HG03060 (cell line): ENCODE results near the gene CLNS1A.
A peak's percentile ranks its signal among the peaks of the same experiment; 100 is the strongest.
"Not testable (repeated sequence)": the region's sequence is repeated elsewhere in the genome, so short reads cannot be mapped to it uniquely, and the experiment has no call there.

Source experiments
- ATAC-seq: cut with Tn5 transposase; IDR thresholded peaks from one replicate; pipeline ENCODE4 v1.9.1; 2021; ENCODE audit warnings: low read depth, moderate number of reproducible peaks; ENCODE audit not compliant: unreplicated experiment

CLNS1A gene

GRCh38 chr11:77637345-77638165 lies at the start of gene CLNS1A:
Gene CLNS1A (minus strand): TSS chr11:77637794. CDS start chr11:77637714, 80 bp downstream.
- peak; percentile 94 for ATAC-seq

GRCh38 chr11:77687088-77687487 lies 49.5 kb upstream of the CLNS1A start:
- ATAC-seq = no peak

GRCh38 chr11:77677138-77677537 lies 39.5 kb upstream of the CLNS1A start:
- ATAC-seq = no peak

GRCh38 chr11:77672264-77672663 lies 34.7 kb upstream of the CLNS1A start:
- no peak for ATAC-seq

- ATAC-seq = no peak
Measured at GRCh38 chr11:77669848-77670511, 32.4 kb upstream of the CLNS1A start.

- ATAC-seq = no peak
Measured at GRCh38 chr11:77668760-77669159, 31.2 kb upstream of the CLNS1A start.

- no peak for ATAC-seq
Measured at GRCh38 chr11:77665240-77665965, 27.8 kb upstream of the CLNS1A start.

- ATAC-seq = no peak
Measured at GRCh38 chr11:77661670-77662069, 24.1 kb upstream of the CLNS1A start.

GRCh38 chr11:77660947-77661346 lies 23.4 kb upstream of the CLNS1A start:
- ATAC-seq = no peak

GRCh38 chr11:77658213-77659013 lies 20.8 kb upstream of the CLNS1A start:
- no peak for ATAC-seq

GRCh38 chr11:77656362-77656761 lies 18.8 kb upstream of the CLNS1A start:
- no peak for ATAC-seq

- ATAC-seq = no peak
Measured at GRCh38 chr11:77654770-77655434, 17.3 kb upstream of the CLNS1A start.

- ATAC-seq = no peak
Measured at GRCh38 chr11:77650123-77650522, 12.5 kb upstream of the CLNS1A start.

GRCh38 chr11:77647654-77648305 lies 10.2 kb upstream of the CLNS1A start:
- ATAC-seq = no peak

- ATAC-seq = no peak
Measured at GRCh38 chr11:77644887-77645286, 7.3 kb upstream of the CLNS1A start.

- ATAC-seq = no peak
Measured at GRCh38 chr11:77642228-77642627, 4.6 kb upstream of the CLNS1A start.

GRCh38 chr11:77636731-77637344 lies 756 bp downstream of the CLNS1A start:
- no peak for ATAC-seq

- not testable (repeated sequence) for ATAC-seq
Measured at GRCh38 chr11:77633926-77634325, 3.7 kb downstream of the CLNS1A start.

- ATAC-seq = no peak
Measured at GRCh38 chr11:77630157-77630710, 7.4 kb downstream of the CLNS1A start.
